Medulla oblongata (tissue), 1 donor: ENCODE results near the gene COL19A1.

Experiments
- DNase-seq: peaks from one replicate; pipeline ENCODE4 v3.0.0-alpha.2; 2015; ENCODE audit errors: extremely low spot score

Gene COL19A1

GRCh38 chr6:70222439-70222749 lies 356.0 kb downstream of the COL19A1 start:
- no peak for DNase-seq

DNA sequence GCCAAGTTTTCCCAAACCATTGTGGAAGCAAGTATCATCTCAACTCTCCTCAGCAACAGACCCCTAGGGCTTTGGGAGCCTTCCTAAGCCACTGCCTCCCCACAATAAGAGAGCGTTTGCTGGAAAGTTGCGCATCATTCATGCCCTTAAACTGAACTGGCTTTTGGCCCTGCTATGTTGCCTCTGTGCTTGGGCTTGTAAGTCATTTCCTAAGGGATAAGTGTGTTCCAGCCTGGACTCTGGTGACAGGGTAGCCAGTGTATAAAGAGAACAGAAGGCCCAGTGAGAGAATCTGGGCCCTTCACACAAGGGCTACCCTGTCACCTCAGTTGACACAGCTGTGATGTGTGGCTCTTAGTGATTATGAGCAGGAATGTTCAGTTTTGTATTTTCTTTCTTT lies 358.7 kb downstream of the COL19A1 start:
- peak; percentile 89 for DNase-seq

DNA sequence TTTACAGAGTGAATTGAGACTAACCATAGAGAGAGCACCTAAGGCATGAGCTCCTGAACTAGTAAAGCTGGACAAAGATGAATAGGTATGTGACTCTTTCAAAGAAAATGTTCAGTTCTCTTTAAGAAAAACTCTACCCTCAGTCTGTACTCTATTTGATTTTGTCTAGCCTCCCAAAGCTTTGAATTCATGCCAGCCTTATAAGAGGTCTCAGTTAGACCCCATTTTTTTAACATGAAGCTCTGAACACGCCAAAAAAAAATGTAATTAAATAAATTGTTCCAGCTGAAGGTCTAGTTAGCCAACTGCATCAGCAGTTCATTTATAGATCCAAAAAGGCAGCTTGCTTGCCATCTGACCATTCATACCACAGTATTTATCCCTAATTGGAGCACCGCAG lies 365.0 kb downstream of the COL19A1 start:
- DNase-seq: no peak

- no peak for DNase-seq
Measured at GRCh38 chr6:70234561-70235236, 368.3 kb downstream of the COL19A1 start.

GRCh38 chr6:70236343-70236742 lies 370.0 kb downstream of the COL19A1 start:
- DNase-seq: no peak

DNA sequence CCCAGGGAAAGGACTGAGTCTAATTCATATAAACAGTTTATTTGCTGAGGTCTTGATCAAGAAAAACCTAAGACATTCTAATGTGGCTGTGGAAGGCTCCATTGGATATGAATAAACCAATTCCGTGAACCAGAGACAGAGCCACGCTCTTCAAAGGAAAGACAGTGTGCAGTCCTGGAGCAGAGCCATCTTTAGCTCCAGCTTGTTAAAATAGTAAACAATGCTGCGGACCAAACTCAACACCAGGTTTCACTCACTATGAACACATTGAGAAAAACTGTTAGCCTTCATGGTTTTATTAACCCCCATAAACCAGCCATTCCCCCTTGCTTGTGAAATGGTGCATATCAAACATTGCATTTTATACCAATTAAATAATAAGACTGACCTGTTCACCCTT lies 374.7 kb downstream of the COL19A1 start:
- peak; percentile 35 for DNase-seq

DNA sequence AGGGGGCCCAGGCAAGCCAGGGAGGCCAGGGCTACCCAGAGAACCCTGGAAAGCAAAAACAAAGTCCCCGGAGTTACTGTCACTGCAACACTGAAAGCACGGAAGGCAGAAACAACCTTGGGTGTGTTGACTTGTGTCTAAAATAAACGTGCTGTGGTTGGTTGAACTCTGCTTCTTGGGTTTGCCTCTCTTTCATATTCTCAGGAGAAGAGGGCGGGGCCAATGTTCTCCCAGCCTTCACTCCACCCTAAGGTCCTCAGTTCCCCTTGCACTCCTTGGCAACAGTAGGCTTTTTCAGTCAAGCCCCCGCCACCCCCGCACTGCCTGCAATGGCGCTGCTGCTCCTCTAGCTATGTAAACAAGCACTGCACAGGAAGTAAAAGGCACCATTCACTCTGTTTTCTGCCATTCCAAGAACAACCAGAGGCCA lies 375.6 kb downstream of the COL19A1 start:
- DNase-seq: peak; percentile 8

GRCh38 chr6:70246118-70246517 lies 379.8 kb downstream of the COL19A1 start:
- no peak for DNase-seq

DNA sequence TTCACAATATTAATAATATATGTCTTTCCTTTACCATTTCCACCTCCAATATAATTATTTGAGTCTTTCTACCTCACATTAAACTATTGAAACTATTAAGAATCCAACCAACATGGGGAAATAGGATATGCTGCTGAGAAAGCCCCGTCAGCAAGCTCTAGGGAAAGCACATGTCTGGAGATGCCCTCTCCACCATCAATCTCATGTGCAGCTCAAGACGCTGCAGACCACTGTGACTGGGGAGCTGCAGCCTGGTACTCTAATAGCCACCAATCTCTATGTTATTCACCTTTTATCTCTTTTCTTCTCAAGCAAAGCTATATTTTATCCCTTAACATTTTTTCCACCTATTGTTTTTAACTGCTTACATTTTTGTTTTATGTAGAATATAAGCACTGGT lies 386.2 kb downstream of the COL19A1 start:
- DNase-seq: no peak

- DNase-seq: no peak
Measured at GRCh38 chr6:70253923-70254322, 387.6 kb downstream of the COL19A1 start.

GRCh38 chr6:70254784-70255183 lies 388.4 kb downstream of the COL19A1 start:
- no peak for DNase-seq

GRCh38 chr6:70257768-70258273 lies 391.5 kb downstream of the COL19A1 start:
- DNase-seq: no peak

DNA sequence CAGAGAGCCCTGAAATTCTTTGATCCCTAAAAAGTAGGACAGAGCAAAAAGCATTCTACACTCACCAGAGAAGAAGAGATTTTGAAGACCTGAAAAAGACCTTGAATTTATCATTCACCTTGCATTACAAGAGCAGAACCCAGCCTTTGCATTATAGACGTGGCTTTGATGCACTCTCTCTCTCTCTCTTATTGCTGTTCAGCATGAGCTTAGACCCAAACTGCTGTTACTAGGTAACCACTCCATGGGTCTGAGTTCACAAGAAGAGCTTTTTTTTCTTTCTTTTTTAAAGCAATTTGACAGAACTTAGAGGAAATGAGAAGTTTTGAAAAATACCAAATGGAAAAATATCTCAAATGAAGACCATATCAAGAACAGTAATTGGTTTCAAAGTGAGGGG lies 392.1 kb downstream of the COL19A1 start:
- DNase-seq: no peak
